Suprapubic skin (tissue), 4 donors: ENCODE measurements around the gene C2CD4C. TPM values are rescaled to one million over a fixed set of nuclear protein-coding genes. Genes with fewer than 3 reads are reported as not detected.
"Not testable (repeated sequence)": the region's sequence is repeated elsewhere in the genome, so short reads cannot be mapped to it uniquely, and the experiment has no call there.

Experiments
- DNase-seq, 2 donors: peaks; one replicate each; pipeline ENCODE4 v3.0.0-alpha.2; 2019; ENCODE audit warnings: low spot score in 2 of 2
- H3K27ac ChIP-seq: fragments of 200-600 bp; sonication (generic); one replicate; pipeline ENCODE4 v1.5.1; 2019
- H3K27me3 ChIP-seq: fragments of 200-600 bp; sonication (generic); one replicate; pipeline ENCODE4 v1.5.1; 2019
- H3K36me3 ChIP-seq: fragments of 200-600 bp; sonication (generic); one replicate; pipeline ENCODE4 v1.5.1; 2019
- H3K4me1 ChIP-seq: fragments of 200-600 bp; sonication (generic); one replicate; pipeline ENCODE4 v1.5.1; 2019
- H3K4me3 ChIP-seq: fragments of 200-600 bp; sonication (generic); one replicate; pipeline ENCODE4 v1.5.1; 2019; ENCODE audit warnings: mild to moderate bottlenecking
- H3K9me3 ChIP-seq: fragments of 200-600 bp; sonication (generic); one replicate; pipeline ENCODE4 v1.5.1; 2019
- EP300 ChIP-seq: sonication (generic); formaldehyde crosslinking; IDR thresholded peaks from one replicate; pipeline ENCODE4 v1.6.1; 2017; ENCODE audit warnings: antibody characterized with exemption
- POLR2A ChIP-seq, 2 donors: fragments of 450-650 bp; IDR thresholded peaks; one replicate each; pipeline ENCODE4 v1.6.1; 2017; ENCODE audit warnings: antibody characterized with exemption in 2 of 2, mild to moderate bottlenecking in 2 of 2, moderate library complexity in 2 of 2
- POLR2AphosphoS5 ChIP-seq, 3 donors: sonication (generic); formaldehyde crosslinking; IDR thresholded peaks; one replicate each; pipeline ENCODE4 v1.6.1; 2017; ENCODE audit warnings: antibody characterized with exemption in 3 of 3
- WGBS: methylation state at CpG from one replicate; pipeline ENCODE4 v1.1.5; 2018; 5-methylcytosine and 5-hydroxymethylcytosine counted together
- total RNA-seq, 4 donors: library from RNA; depleted of rRNA; stranded (reverse); fragments of >200 nt; gene quantifications; one replicate each; pipeline ENCODE4 v1.1.0, GENCODE V29; 2016
- TF ChIP-seq, protein P1 (sequence below), 2 donors: fragments of 200-600 bp in 1 of 2; fragments of 450-650 bp in 1 of 2; sonication (generic) in 1 of 2; IDR thresholded peaks; one replicate each; pipeline ENCODE4 v1.5.1; 2016 to 2019; ENCODE audit warnings: antibody characterized with exemption in 2 of 2, mild to moderate bottlenecking in 1 of 2, moderate library complexity in 1 of 2

Gene C2CD4C
- total RNA-seq, 4 donors from 2014 or later: 0.13 to 2.3 (median 0.52) TPM

DNA sequence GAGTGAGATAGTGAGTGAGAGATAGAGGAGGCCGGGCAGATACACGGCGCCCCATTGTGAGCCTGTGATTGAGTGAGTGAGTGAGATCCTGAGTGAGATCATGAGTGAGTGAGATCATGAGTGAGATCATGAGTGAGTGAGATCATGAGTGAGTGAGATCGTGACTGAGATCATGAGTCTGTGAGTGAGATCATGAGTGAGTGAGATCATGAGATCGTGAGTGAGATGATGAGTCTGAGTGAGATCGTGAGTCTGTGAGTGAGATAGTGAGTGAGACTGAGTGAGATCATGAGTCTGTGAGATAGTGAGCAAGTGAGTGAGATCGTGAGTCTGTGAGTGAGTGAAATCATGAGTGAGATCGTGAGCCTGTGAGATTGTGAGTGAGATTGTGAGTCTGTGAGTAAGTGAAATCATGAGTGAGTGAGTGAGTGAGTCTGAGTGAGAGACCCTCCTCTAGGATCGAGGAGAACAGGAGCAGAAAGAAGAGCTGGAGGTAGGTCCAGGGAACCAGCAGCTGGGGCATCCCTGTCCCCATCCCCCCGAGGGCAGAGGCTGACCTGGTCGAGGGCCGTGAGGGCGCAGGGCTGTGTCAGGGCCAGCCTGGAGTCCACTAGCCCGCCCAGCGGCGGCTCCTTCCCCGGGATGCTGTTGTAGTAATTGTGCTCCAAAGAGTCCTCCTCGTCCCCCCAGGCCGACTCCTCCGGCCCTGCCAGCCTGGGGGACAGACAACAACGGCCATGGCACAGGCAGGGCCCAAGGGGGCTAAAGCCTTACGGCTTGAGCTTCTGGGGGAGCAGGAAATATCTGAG lies 25.4 kb upstream of the C2CD4C start:
- TF ChIP-seq POLR2A (IDR thresholded peaks at IDR 0.05) (no peak), EP300 (no peak), POLR2AphosphoS5 (IDR thresholded peaks at IDR 0.05) (no peak)
- TF ChIP-seq, protein P1, sequence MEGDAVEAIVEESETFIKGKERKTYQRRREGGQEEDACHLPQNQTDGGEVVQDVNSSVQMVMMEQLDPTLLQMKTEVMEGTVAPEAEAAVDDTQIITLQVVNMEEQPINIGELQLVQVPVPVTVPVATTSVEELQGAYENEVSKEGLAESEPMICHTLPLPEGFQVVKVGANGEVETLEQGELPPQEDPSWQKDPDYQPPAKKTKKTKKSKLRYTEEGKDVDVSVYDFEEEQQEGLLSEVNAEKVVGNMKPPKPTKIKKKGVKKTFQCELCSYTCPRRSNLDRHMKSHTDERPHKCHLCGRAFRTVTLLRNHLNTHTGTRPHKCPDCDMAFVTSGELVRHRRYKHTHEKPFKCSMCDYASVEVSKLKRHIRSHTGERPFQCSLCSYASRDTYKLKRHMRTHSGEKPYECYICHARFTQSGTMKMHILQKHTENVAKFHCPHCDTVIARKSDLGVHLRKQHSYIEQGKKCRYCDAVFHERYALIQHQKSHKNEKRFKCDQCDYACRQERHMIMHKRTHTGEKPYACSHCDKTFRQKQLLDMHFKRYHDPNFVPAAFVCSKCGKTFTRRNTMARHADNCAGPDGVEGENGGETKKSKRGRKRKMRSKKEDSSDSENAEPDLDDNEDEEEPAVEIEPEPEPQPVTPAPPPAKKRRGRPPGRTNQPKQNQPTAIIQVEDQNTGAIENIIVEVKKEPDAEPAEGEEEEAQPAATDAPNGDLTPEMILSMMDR (IDR thresholded peaks at IDR 0.05): no peak
- Histone ChIP-seq H3K27me3 (peaks cover 10% of the 10 kb centered on the region), H3K4me3 (no peak overlapping the region), H3K4me1 (no peaks in the 10 kb centered on the region), H3K9me3 (no peaks in the 10 kb centered on the region), H3K36me3 (peaks cover 4% of the 10 kb centered on the region), H3K27ac (no peak overlapping the region)
- no peak for DNase-seq
- 89% methylated on average over 19 of the region's 22 CpGs for WGBS

DNA sequence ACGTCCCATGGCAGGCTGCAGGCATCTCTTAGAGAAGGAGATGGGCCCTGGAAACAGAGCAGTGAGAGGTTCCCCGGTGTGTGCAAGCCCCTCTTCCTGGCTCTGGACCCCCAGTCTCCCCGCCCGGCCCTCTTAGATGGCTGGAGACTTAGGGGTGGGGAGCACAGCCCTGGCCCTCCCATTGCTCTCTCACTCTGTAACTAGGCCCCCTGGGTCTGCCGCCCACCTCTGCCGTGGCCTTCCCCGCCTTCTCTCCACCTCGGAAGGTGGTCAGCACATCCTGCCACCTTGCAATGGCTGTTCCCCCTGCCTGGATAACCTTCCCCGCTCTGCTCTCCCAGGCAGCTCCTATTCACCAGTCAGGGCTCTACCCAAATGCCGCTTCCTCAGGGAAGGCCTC lies 21.8 kb upstream of the C2CD4C start:
- WGBS: 97% methylated on average over 9 of the region's 10 CpGs
- H3K9me3 ChIP-seq: no peaks in the 10 kb centered on the region
- H3K4me1 ChIP-seq: no peaks in the 10 kb centered on the region
- no peak overlapping the region for H3K4me3 ChIP-seq
- no peak for DNase-seq
- H3K27me3 ChIP-seq: no peaks in the 10 kb centered on the region
- TF ChIP-seq POLR2A (IDR thresholded peaks at IDR 0.05) (no peak), POLR2AphosphoS5 (IDR thresholded peaks at IDR 0.05) (no peak), EP300 (no peak)
- TF ChIP-seq, protein P1 (IDR thresholded peaks at IDR 0.05): no peak
- no peak overlapping the region for H3K27ac ChIP-seq
- H3K36me3 ChIP-seq: peaks cover 4% of the 10 kb centered on the region

DNA sequence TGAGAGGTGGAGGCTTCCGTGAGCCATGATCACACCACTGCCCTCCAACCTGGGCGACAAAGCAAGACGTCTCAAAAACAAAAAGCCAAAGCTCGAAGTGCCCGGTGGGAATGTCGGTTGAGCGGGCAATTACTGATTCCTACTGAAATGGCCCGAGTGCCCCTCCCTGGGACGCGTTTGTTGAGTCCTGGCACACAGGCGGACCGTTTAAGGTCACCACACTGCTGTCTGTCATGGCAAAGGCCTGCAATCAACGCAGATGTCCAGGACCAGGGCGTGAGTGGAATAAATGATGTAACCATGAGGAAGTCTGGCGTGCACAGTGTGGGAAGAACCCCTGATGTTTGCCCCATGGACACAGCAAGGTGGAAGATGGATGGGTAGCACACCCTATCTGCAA lies 19.2 kb upstream of the C2CD4C start:
- no peak overlapping the region for H3K4me3 ChIP-seq
- no peaks in the 10 kb centered on the region for H3K27me3 ChIP-seq
- H3K27ac ChIP-seq: no peak overlapping the region
- whole genome bisulfite sequencing: 91% methylated on average over 13 of the region's 15 CpGs
- H3K4me1 ChIP-seq: no peaks in the 10 kb centered on the region
- no peaks in the 10 kb centered on the region for H3K9me3 ChIP-seq
- no peak for TF ChIP-seq EP300
- TF ChIP-seq, protein P1 (IDR thresholded peaks at IDR 0.05): no peak
- TF ChIP-seq POLR2AphosphoS5 (IDR thresholded peaks at IDR 0.05): no peak
- no peak for TF ChIP-seq POLR2A (IDR thresholded peaks at IDR 0.05)
- peak in 1 of 2 donors; percentile 60 for DNase-seq
- peaks cover 4% of the 10 kb centered on the region for H3K36me3 ChIP-seq

DNA sequence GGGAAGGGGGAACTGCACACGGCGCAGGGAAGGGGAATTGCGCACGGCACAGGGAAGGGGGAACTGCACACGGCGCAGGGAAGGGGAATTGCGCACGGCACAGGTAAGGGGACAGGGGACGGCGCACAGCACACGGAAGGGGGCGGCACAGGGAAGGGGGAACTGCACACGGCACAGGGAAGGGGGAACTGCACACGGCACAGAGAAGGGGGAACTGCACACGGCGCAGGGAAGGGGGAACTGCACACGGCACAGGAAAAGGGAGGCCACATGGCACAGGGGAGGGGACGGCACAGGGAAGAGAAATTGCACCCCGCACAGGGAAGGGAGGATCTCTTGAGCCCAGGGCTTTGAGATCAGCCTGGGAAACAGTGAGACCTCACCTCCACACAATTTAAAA lies 18.7 kb upstream of the C2CD4C start:
- not testable (repeated sequence) for H3K36me3 ChIP-seq, H3K27ac ChIP-seq, H3K27me3 ChIP-seq, H3K9me3 ChIP-seq, DNase-seq, H3K4me1 ChIP-seq, H3K4me3 ChIP-seq
- WGBS: 77% methylated on average over 13 of the region's 19 CpGs

DNA sequence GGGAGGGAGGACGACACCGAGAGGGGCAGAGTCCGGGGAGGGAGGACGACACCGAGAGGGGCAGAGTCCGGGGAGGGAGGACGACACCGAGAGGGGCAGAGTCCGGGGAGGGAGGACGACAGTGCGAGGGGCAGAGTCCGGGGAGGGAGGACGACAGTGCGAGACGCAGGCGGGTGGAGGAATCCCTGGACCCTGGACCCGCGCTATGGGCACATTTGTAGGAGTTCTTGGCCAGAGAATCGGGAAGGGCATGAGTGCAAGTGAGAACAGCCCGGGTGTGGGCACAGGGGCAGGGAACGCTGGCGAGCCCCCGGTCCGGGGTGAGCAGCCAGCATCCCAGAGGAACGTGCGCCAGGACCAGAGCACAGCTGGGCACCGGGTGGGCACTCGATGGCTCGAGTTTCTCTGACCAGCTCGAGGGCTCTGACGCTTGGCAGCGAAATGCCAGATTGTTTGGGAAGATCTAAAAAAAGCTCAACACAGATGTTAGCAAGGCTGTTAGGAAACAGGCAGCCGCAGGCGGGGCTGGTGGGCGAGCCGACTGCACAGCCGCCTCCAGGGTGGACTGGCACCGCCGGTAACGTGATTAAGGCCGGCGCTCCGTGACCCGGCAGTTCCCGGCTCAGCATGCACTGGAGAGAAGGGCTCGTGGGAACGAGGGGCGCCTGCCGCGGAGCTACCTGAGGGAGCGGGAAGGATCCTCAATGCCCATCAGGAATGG lies 17.9 kb upstream of the C2CD4C start:
- no peak for DNase-seq
- Histone ChIP-seq H3K36me3 (peaks cover 6% of the 10 kb centered on the region), H3K4me1 (no peaks in the 10 kb centered on the region), H3K4me3 (no peak overlapping the region), H3K27ac (no peak overlapping the region), H3K9me3 (no peaks in the 10 kb centered on the region), H3K27me3 (no peaks in the 10 kb centered on the region)
- 84% methylated on average over 49 of the region's 51 CpGs for whole genome bisulfite sequencing
- TF ChIP-seq EP300 (no peak), POLR2AphosphoS5 (IDR thresholded peaks at IDR 0.05) (no peak), POLR2A (IDR thresholded peaks at IDR 0.05) (no peak)
- TF ChIP-seq, protein P1 (IDR thresholded peaks at IDR 0.05): no peak
